Ovary (tissue), 3 donors: Measurements from ENCODE around the gene TRIM65.

Experiments
- POLR2A ChIP-seq: fragments of 450-650 bp; IDR thresholded peaks from one replicate; pipeline ENCODE4 v1.6.1; 2017; ENCODE audit warnings: antibody characterized with exemption, mild to moderate bottlenecking, moderate library complexity
- TF ChIP-seq, protein P1 (sequence below), 3 donors: fragments of 450-650 bp in 2 of 3; fragments of 200-600 bp in 1 of 3; IDR thresholded peaks; one replicate each; pipeline versions ENCODE4 v1.5.1 to v1.8.0; 2016 to 2022; ENCODE audit warnings: antibody characterized with exemption in 3 of 3, mild to moderate bottlenecking in 1 of 3
- donor health status: DM: no; HTN: no; CAD: no.

GRCh38 chr17:75925103-75925502 is 28.4 kb upstream of the TRIM65 start:
- TF ChIP-seq, protein P1, sequence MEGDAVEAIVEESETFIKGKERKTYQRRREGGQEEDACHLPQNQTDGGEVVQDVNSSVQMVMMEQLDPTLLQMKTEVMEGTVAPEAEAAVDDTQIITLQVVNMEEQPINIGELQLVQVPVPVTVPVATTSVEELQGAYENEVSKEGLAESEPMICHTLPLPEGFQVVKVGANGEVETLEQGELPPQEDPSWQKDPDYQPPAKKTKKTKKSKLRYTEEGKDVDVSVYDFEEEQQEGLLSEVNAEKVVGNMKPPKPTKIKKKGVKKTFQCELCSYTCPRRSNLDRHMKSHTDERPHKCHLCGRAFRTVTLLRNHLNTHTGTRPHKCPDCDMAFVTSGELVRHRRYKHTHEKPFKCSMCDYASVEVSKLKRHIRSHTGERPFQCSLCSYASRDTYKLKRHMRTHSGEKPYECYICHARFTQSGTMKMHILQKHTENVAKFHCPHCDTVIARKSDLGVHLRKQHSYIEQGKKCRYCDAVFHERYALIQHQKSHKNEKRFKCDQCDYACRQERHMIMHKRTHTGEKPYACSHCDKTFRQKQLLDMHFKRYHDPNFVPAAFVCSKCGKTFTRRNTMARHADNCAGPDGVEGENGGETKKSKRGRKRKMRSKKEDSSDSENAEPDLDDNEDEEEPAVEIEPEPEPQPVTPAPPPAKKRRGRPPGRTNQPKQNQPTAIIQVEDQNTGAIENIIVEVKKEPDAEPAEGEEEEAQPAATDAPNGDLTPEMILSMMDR (IDR thresholded peaks at IDR 0.05): no peak
- no peak for TF ChIP-seq POLR2A
